HEK293 (cell line): ENCODE data around the gene ESRRG.

Experiments
- CTCF ChIA-PET: fragments of 350-600 bp; formaldehyde crosslinking; extraction: SDS; loops from one replicate; lab custom pipeline; 2021; ENCODE audit warnings: antibody characterized with exemption; lab: Yijun Ruan, JAX
- POLR2A ChIA-PET: fragments of 300-600 bp; formaldehyde crosslinking; extraction: SDS; loops from one replicate; lab custom pipeline; 2020; ENCODE audit warnings: antibody characterized with exemption, inconsistent platforms; lab: Yijun Ruan, JAX
- H3K27ac ChIP-seq: fragments of 200-500 bp; sonication (Bioruptor generic); 2 replicates; pipeline ENCODE4 v1.5.1; 2014; ENCODE audit warnings: low read depth, low read length, control low read depth, inconsistent platforms; ENCODE audit errors: extremely low read depth
- H3K36me3 ChIP-seq, 2 experiments: fragments of 200-500 bp in 1 of 2; sonication (Bioruptor generic) in 1 of 2; 1 replicate in 1 of 2; 2 replicates in 1 of 2; pipeline ENCODE4 v1.5.1; 2014 to 2017; ENCODE audit warnings: inconsistent platforms in 2 of 2, low read length in 2 of 2; ENCODE audit not compliant: control insufficient read depth in 2 of 2, insufficient read depth in 1 of 2
- H3K4me1 ChIP-seq: fragments of 200-500 bp; sonication (Bioruptor generic); 2 replicates; pipeline ENCODE4 v1.5.1; 2014; ENCODE audit warnings: mild to moderate bottlenecking, low read length, inconsistent platforms; ENCODE audit not compliant: control insufficient read depth, insufficient read depth
- H3K4me3 ChIP-seq: 2 replicates; pipeline ENCODE4 v1.5.1; 2011; ENCODE audit warnings: low read depth, mild to moderate bottlenecking, control low read depth, low read length, moderate library complexity
- H3K9me3 ChIP-seq: fragments of 200-500 bp; sonication (Bioruptor generic); 2 replicates; pipeline ENCODE4 v1.5.1; 2014; ENCODE audit warnings: low read depth, low read length, inconsistent platforms; ENCODE audit not compliant: control insufficient read depth, insufficient read depth
- GLI4 ChIP-seq: fragments of 450-650 bp; formaldehyde crosslinking; IDR thresholded peaks from 2 replicates; pipeline ENCODE4 v1.5.1; 2016; ENCODE audit warnings: missing biosample characterization, missing genetic modification characterization
- GLIS2 ChIP-seq: fragments of 450-650 bp; formaldehyde crosslinking; IDR thresholded peaks from 2 replicates; pipeline ENCODE4 v1.5.1; 2016; ENCODE audit warnings: missing biosample characterization, missing genetic modification characterization
- IKZF3 ChIP-seq: fragments of 450-650 bp; IDR thresholded peaks from 2 replicates; pipeline ENCODE4 v1.5.0; 2018; ENCODE audit warnings: missing biosample characterization, mild to moderate bottlenecking, missing genetic modification characterization, moderate library complexity
- WT1 ChIP-seq: fragments of 450-650 bp; formaldehyde crosslinking; IDR thresholded peaks from 2 replicates; pipeline ENCODE4 v1.5.1; 2016; ENCODE audit warnings: missing biosample characterization, missing genetic modification characterization
- ZFP3 ChIP-seq: fragments of 450-650 bp; formaldehyde crosslinking; IDR thresholded peaks from 2 replicates; pipeline ENCODE4 v1.5.1; 2016; ENCODE audit warnings: low read depth, missing biosample characterization, missing genetic modification characterization
- ZFP69B ChIP-seq: fragments of 450-650 bp; formaldehyde crosslinking; IDR thresholded peaks from 2 replicates; pipeline ENCODE4 v1.5.1; 2016; ENCODE audit warnings: missing biosample characterization, missing genetic modification characterization
- ZNF138 ChIP-seq: fragments of 450-650 bp; formaldehyde crosslinking; IDR thresholded peaks from 2 replicates; pipeline ENCODE4 v1.5.1; 2016; ENCODE audit warnings: missing biosample characterization, missing genetic modification characterization, borderline replicate concordance
- ZNF184 ChIP-seq: fragments of 450-650 bp; IDR thresholded peaks from 2 replicates; pipeline ENCODE4 v1.5.1; 2018; ENCODE audit warnings: missing biosample characterization, mild to moderate bottlenecking, missing genetic modification characterization
- ZNF214 ChIP-seq: fragments of 450-650 bp; formaldehyde crosslinking; IDR thresholded peaks from 2 replicates; pipeline ENCODE4 v1.5.1; 2017; ENCODE audit warnings: missing biosample characterization, mild to moderate bottlenecking, missing genetic modification characterization, borderline replicate concordance
- ZNF324 ChIP-seq: fragments of 450-650 bp; formaldehyde crosslinking; IDR thresholded peaks from 2 replicates; pipeline ENCODE4 v1.5.1; 2016; ENCODE audit warnings: missing biosample characterization, missing genetic modification characterization
- ZNF510 ChIP-seq: fragments of 450-650 bp; formaldehyde crosslinking; IDR thresholded peaks from 2 replicates; pipeline ENCODE4 v1.5.1; 2018; ENCODE audit warnings: mild to moderate bottlenecking, missing genetic modification characterization, missing biosample characterization; ENCODE audit not compliant: insufficient replicate concordance
- ZNF529 ChIP-seq: fragments of 450-650 bp; formaldehyde crosslinking; IDR thresholded peaks from 2 replicates; pipeline ENCODE4 v1.5.1; 2017; ENCODE audit warnings: missing genetic modification characterization, missing biosample characterization; ENCODE audit not compliant: insufficient replicate concordance
- ZNF548 ChIP-seq: fragments of 450-650 bp; formaldehyde crosslinking; IDR thresholded peaks from 2 replicates; pipeline ENCODE4 v1.5.1; 2016; ENCODE audit warnings: missing biosample characterization, missing genetic modification characterization
- ZNF549 ChIP-seq: fragments of 450-650 bp; IDR thresholded peaks from 2 replicates; pipeline ENCODE4 v1.5.1; 2018; ENCODE audit warnings: missing biosample characterization, missing genetic modification characterization, mild to moderate bottlenecking, inconsistent platforms, moderate library complexity
- ZNF624 ChIP-seq: fragments of 450-650 bp; formaldehyde crosslinking; IDR thresholded peaks from 2 replicates; pipeline ENCODE4 v1.5.1; 2017; ENCODE audit warnings: missing biosample characterization, missing genetic modification characterization
- ZNF626 ChIP-seq: fragments of 450-650 bp; sonication (Bioruptor Pico); formaldehyde crosslinking; IDR thresholded peaks from 2 replicates; pipeline ENCODE4 v1.5.1; 2018; ENCODE audit warnings: missing biosample characterization, missing genetic modification characterization, inconsistent platforms
- ZNF664 ChIP-seq: fragments of 450-650 bp; formaldehyde crosslinking; IDR thresholded peaks from 2 replicates; pipeline ENCODE4 v1.5.1; 2016; ENCODE audit warnings: missing biosample characterization, missing genetic modification characterization
- ZNF777 ChIP-seq: fragments of 450-650 bp; formaldehyde crosslinking; IDR thresholded peaks from 2 replicates; pipeline ENCODE4 v1.5.1; 2017; ENCODE audit warnings: missing biosample characterization, missing genetic modification characterization, borderline replicate concordance
- ZNF792 ChIP-seq: fragments of 450-650 bp; formaldehyde crosslinking; IDR thresholded peaks from 2 replicates; pipeline ENCODE4 v1.5.1; 2016; ENCODE audit warnings: missing biosample characterization, missing genetic modification characterization
- ZNF837 ChIP-seq: fragments of 450-650 bp; formaldehyde crosslinking; IDR thresholded peaks from 2 replicates; pipeline ENCODE4 v1.5.1; 2016; ENCODE audit warnings: missing biosample characterization, missing genetic modification characterization
- ZSCAN16 ChIP-seq: fragments of 450-650 bp; formaldehyde crosslinking; IDR thresholded peaks from 2 replicates; pipeline ENCODE4 v1.5.1; 2016; ENCODE audit warnings: missing biosample characterization, missing genetic modification characterization
- TF ChIP-seq, protein P1 (sequence below): fragments of 450-650 bp; formaldehyde crosslinking; IDR thresholded peaks from 2 replicates; pipeline ENCODE4 v1.5.1; 2017; ENCODE audit warnings: missing biosample characterization, missing genetic modification characterization
- TF ChIP-seq, protein P2 (sequence below): fragments of 450-650 bp; formaldehyde crosslinking; IDR thresholded peaks from 2 replicates; pipeline ENCODE4 v1.5.1; 2017; ENCODE audit warnings: missing biosample characterization, mild to moderate bottlenecking, missing genetic modification characterization, moderate library complexity

The ESRRG gene

DNA sequence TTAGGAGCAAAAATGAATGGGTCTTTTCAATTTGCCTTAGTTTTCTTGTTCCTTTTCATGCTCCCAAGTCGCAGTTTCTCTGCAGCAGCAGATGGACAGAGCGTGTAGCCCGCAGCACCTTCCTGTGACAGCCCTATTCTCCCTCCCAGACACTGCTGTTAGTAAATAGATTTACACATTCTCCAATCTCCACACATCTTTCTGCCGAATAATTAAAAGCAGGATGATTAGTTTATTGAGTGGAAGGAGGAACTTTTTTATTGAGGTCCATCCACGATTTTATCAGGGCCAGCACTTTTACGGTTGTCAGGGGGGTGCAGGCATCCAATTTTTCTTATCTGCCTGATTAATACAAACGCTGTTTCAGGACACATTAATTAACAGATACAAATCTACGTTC is 201.8 kb downstream of the ESRRG start (continued):
- TF ChIP-seq, protein P1, sequence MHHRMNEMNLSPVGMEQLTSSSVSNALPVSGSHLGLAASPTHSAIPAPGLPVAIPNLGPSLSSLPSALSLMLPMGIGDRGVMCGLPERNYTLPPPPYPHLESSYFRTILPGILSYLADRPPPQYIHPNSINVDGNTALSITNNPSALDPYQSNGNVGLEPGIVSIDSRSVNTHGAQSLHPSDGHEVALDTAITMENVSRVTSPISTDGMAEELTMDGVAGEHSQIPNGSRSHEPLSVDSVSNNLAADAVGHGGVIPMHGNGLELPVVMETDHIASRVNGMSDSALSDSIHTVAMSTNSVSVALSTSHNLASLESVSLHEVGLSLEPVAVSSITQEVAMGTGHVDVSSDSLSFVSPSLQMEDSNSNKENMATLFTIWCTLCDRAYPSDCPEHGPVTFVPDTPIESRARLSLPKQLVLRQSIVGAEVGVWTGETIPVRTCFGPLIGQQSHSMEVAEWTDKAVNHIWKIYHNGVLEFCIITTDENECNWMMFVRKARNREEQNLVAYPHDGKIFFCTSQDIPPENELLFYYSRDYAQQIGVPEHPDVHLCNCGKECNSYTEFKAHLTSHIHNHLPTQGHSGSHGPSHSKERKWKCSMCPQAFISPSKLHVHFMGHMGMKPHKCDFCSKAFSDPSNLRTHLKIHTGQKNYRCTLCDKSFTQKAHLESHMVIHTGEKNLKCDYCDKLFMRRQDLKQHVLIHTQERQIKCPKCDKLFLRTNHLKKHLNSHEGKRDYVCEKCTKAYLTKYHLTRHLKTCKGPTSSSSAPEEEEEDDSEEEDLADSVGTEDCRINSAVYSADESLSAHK, result no peak
- TF ChIP-seq ZFP3 (tag by site-specific recombination) (no peak), ZNF549 (tag by site-specific recombination) (no peak), ZNF324 (tag by site-specific recombination) (no peak), ZNF510 (no peak), ZSCAN16 (tag by site-specific recombination) (no peak), ZNF626 (tag by site-specific recombination) (no peak), ZNF664 (tag by site-specific recombination) (no peak), ZNF548 (no peak), ZNF624 (no peak)

DNA sequence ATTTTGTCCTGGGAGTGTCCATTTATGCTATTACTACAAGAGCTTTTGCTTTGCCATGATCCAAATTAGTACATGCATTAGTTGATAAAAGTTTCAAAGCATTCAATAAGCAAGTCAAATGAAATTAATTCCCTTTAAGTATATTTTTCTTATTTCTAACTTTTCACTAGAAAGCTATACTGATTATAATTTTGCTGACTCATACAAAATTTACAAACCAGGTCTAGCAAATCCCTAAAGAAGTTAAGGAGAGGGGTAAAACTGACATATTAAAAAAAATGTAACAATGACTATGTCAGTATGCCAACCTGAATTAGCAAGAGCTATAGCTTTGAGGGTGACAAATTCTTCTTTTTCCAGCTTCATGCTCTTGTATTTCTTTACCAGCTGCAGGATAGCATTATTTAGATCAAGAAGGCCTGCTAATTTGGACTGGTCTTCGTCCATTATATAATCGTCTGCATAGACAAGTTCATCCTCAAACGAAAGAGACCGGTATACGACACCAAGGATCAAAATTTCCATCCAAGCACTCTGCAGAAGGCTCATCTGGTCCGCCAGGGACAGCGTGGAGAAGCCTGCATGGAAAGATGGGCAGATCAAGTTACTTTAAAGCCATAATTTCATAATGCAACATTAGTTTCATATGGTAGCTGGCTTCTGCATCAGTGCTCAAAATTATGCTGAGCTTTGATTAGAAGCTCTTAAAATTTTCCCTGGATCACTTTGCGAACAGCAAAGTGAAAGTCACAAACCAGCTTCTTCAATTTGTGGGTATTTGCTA is 204.2 kb downstream of the ESRRG start:
- TF ChIP-seq ZNF777, result no peak
- no peak for TF ChIP-seq WT1 (tag by site-specific recombination)
- TF ChIP-seq IKZF3, result no peak
- no peak for TF ChIP-seq ZFP69B
- no peak for TF ChIP-seq ZNF184
- no peak for TF ChIP-seq ZNF792 (tag by site-specific recombination)
- no peak for TF ChIP-seq GLIS2 (tag by site-specific recombination)
- no peak for TF ChIP-seq GLI4 (tag by site-specific recombination)
- TF ChIP-seq ZNF529, result no peak
- TF ChIP-seq ZNF837 (tag by site-specific recombination), result no peak
- no peak for TF ChIP-seq ZNF138
- TF ChIP-seq, protein P2, sequence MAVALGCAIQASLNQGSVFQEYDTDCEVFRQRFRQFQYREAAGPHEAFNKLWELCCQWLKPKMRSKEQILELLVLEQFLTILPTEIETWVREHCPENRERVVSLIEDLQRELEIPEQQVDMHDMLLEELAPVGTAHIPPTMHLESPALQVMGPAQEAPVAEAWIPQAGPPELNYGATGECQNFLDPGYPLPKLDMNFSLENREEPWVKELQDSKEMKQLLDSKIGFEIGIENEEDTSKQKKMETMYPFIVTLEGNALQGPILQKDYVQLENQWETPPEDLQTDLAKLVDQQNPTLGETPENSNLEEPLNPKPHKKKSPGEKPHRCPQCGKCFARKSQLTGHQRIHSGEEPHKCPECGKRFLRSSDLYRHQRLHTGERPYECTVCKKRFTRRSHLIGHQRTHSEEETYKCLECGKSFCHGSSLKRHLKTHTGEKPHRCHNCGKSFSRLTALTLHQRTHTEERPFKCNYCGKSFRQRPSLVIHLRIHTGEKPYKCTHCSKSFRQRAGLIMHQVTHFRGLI (tag by site-specific recombination), result no peak
- no peak for TF ChIP-seq ZNF214 (tag by site-specific recombination)
- TF ChIP-seq, all 188 proteins: peak for 0
- H3K4me3 ChIP-seq, result no peak overlapping the region
- no peak overlapping the region for H3K27ac ChIP-seq
- no peaks in the 10 kb centered on the region for H3K36me3 ChIP-seq
- POLR2A ChIA-PET, result no interaction called here
- CTCF ChIA-PET, result interaction anchor here (0.6 kb wide), 2 partner anchors 224 to 634 kb away, joined by 3 read pairs; no protein-coding TSS in a partner anchor
- H3K4me1 ChIP-seq, result no peaks in the 10 kb centered on the region
- H3K9me3 ChIP-seq, result no peaks in the 10 kb centered on the region
